ENCODE measurements around the gene HMGN5. TPM values are rescaled to one million over a fixed set of nuclear protein-coding genes. Genes with fewer than 3 reads are reported as not detected.

Gene HMGN5
- total RNA-seq, 2 donors from 2014 or later, result 5.6 to 63.5 TPM

DNA sequence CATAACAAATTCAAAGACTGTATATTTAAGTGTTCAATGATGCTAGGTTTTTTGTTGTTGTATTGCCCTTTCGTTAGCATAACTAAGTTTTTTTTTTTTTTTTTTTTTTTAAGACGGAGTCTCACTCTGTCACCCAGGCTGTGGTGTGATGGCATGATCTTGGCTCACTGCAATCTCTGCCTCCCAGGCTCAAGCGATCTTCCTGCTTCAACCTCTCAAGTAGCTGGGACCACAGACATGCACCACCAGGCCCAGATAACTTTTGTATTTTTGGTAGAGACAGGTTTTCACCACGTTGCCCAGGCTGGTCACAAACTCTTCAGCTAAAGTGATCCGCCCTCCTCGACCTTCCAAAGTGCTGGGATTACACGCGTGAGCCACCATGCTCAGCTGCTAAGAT lies 7.2 kb upstream of the HMGN5 start:
- Histone ChIP-seq H3K27me3 (replicated peaks; ENCODE audit: insufficient read depth) (no peaks in the 10 kb centered on the region), H3K9me3 (no peaks in the 10 kb centered on the region), H3K4me1 (replicated peaks) (no peaks in the 10 kb centered on the region), H3K36me3 (no peaks in the 10 kb centered on the region), H3K4me3 (no peak overlapping the region), H3K27ac (no peak overlapping the region)
- intact Hi-C loops (cut with DNase I), result loop anchor here (10.0 kb wide), 1 partner anchor 56 kb away; no protein-coding TSS in a partner anchor
- DNase-seq (ENCODE audit: low spot score), result no peak
- TF ChIP-seq, protein P1, sequence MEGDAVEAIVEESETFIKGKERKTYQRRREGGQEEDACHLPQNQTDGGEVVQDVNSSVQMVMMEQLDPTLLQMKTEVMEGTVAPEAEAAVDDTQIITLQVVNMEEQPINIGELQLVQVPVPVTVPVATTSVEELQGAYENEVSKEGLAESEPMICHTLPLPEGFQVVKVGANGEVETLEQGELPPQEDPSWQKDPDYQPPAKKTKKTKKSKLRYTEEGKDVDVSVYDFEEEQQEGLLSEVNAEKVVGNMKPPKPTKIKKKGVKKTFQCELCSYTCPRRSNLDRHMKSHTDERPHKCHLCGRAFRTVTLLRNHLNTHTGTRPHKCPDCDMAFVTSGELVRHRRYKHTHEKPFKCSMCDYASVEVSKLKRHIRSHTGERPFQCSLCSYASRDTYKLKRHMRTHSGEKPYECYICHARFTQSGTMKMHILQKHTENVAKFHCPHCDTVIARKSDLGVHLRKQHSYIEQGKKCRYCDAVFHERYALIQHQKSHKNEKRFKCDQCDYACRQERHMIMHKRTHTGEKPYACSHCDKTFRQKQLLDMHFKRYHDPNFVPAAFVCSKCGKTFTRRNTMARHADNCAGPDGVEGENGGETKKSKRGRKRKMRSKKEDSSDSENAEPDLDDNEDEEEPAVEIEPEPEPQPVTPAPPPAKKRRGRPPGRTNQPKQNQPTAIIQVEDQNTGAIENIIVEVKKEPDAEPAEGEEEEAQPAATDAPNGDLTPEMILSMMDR (IDR thresholded peaks at IDR 0.05), result no peak
- no peak for TF ChIP-seq POLR2A (IDR thresholded peaks at IDR 0.05)
- no peak for TF ChIP-seq POLR2AphosphoS5 (IDR thresholded peaks at IDR 0.05)
- 75% methylated on average over 8 of the region's 8 CpGs for WGBS

DNA sequence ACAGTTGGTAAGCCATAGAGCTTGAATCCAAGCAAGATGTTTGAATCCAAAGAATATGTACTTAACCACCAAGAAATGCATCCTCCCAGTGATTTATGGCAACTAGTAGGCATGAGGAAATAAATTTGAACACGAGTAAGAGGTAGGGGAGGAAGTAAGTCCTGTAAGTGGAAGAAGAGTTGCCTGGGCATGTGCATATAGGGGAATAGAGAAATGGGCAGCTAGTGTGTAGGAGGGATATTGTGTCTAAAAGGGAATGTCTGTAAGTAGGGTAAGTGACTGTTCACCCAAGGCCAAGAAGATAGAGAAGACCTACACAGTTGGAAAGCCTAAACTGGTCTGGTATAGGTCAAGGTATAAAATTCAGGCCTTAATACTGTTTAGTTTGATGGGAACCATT lies 4.8 kb upstream of the HMGN5 start:
- intact Hi-C loops (cut with DNase I), result loop anchor here (10.0 kb wide), 1 partner anchor 58 kb away; no protein-coding TSS in a partner anchor
- H3K36me3 ChIP-seq, result no peaks in the 10 kb centered on the region
- no peaks in the 10 kb centered on the region for H3K27me3 ChIP-seq (replicated peaks; ENCODE audit: insufficient read depth)
- no peak for TF ChIP-seq POLR2AphosphoS5 (IDR thresholded peaks at IDR 0.05)
- TF ChIP-seq, protein P1 (IDR thresholded peaks at IDR 0.05), result no peak
- no peak for TF ChIP-seq POLR2A (IDR thresholded peaks at IDR 0.05)
- H3K4me3 ChIP-seq, result no peak overlapping the region
- whole genome bisulfite sequencing, result 15% methylated on average over 1 of the region's 1 CpG
- no peaks in the 10 kb centered on the region for H3K4me1 ChIP-seq (replicated peaks)
- no peak for DNase-seq (ENCODE audit: low spot score)
- H3K27ac ChIP-seq, result no peak overlapping the region
- H3K9me3 ChIP-seq, result no peaks in the 10 kb centered on the region

DNA sequence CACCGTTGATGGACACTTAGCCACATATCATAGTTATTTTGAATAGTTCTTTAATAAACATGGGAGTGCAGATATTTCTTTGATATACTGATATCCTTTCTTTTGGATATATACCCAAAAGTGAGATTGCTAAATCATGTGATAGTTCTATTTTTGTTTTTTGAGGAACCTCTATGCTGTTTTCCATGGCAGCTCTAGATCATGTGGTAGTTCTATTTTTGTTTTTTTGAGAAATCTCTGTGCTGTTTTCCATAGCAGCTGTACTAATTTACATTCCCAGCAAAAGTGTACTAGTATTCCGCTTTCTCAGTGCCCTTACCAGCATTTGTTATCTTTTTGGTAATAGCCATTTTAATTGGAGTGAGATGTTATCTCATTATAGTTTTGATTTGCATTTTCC lies 3.8 kb upstream of the HMGN5 start:
- H3K4me1 ChIP-seq (replicated peaks), result no peaks in the 10 kb centered on the region
- H3K27ac ChIP-seq, result no peak overlapping the region
- TF ChIP-seq POLR2AphosphoS5 (IDR thresholded peaks at IDR 0.05) (no peak), POLR2A (IDR thresholded peaks at IDR 0.05) (no peak)
- TF ChIP-seq, protein P1 (IDR thresholded peaks at IDR 0.05), result no peak
- H3K36me3 ChIP-seq, result no peaks in the 10 kb centered on the region
- no peak overlapping the region for H3K4me3 ChIP-seq
- intact Hi-C loops (cut with DNase I), result loop anchor here (10.0 kb wide), 1 partner anchor 59 kb away; no protein-coding TSS in a partner anchor
- no peak for DNase-seq (ENCODE audit: low spot score)
- H3K27me3 ChIP-seq (replicated peaks; ENCODE audit: insufficient read depth), result no peaks in the 10 kb centered on the region
- no peaks in the 10 kb centered on the region for H3K9me3 ChIP-seq
- WGBS, result 97% methylated on average over 2 of the region's 2 CpGs

DNA sequence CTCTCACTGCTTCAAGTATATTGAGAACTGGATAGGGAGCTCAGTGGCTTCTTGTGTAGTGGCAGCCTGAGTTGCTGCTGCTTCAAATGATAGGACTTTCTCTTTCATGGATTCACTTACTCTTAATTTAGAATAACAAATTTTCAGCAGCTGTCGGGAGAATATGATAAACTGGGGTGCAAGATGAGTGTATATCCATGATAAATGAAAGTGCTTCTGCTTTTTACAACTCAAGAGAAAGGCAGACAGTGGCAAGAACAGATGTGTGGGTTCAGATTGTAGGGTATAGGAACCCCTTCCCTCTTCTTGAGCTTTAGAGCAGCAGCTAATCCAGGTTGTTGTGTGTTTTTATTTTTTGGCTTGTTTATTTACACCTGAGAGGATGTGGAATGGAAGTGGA lies 1.2 kb upstream of the HMGN5 start:
- Histone ChIP-seq H3K27ac (peak overlapping the region; percentile 65 to 75), H3K9me3 (no peaks in the 10 kb centered on the region), H3K36me3 (no peaks in the 10 kb centered on the region), H3K27me3 (replicated peaks; ENCODE audit: insufficient read depth) (no peaks in the 10 kb centered on the region), H3K4me3 (peak overlapping the region; percentile 43 to 46), H3K4me1 (replicated peaks) (no peaks in the 10 kb centered on the region)
- intact Hi-C loops (cut with DNase I), result loop anchor here (10.0 kb wide), 1 partner anchor 62 kb away; no protein-coding TSS in a partner anchor
- TF ChIP-seq POLR2A (IDR thresholded peaks at IDR 0.05), result no peak
- TF ChIP-seq, protein P1 (IDR thresholded peaks at IDR 0.05), result no peak
- TF ChIP-seq POLR2AphosphoS5 (IDR thresholded peaks at IDR 0.05), result no peak
- no peak for DNase-seq (ENCODE audit: low spot score)
- 9% methylated on average over 1 of the region's 1 CpG for WGBS

DNA sequence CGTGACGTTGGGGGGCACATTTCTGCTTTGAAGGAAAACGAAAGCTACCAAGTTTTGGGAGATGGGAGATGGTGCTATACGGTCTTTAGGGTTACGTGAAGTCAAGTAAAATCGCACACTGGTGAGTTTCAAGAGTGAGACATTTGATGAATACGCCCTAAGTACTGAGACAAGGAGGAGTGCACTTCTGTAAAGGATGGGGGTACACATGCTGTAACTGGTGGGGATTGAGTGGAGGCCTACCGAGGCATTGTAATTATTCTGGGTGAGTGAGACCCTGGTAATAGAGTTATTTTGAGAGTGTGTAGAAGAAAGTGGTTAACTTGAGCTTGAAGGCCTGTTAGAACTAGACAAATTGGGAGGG lies 725 bp upstream of the HMGN5 start:
- WGBS, result under 1% methylated on average over 8 of the region's 8 CpGs
- Histone ChIP-seq H3K27me3 (replicated peaks; ENCODE audit: insufficient read depth) (no peaks in the 10 kb centered on the region), H3K27ac (peak overlapping the region; percentile 65 to 75), H3K9me3 (no peaks in the 10 kb centered on the region), H3K36me3 (no peaks in the 10 kb centered on the region), H3K4me3 (peak overlapping the region; percentile 43 to 46), H3K4me1 (replicated peaks) (no peaks in the 10 kb centered on the region)
- DNase-seq (ENCODE audit: low spot score), result no peak
- no peak for TF ChIP-seq POLR2AphosphoS5 (IDR thresholded peaks at IDR 0.05)
- TF ChIP-seq, protein P1 (IDR thresholded peaks at IDR 0.05), result no peak
- TF ChIP-seq POLR2A (IDR thresholded peaks at IDR 0.05), result no peak
- intact Hi-C loops (cut with DNase I), result loop anchor here (10.0 kb wide), 1 partner anchor 62 kb away; no protein-coding TSS in a partner anchor

Data from prostate gland (tissue), 2 donors.